ENCODE measurements around the gene TRIP10. TPM values are rescaled to one million over a fixed set of nuclear protein-coding genes. Genes with fewer than 3 reads are reported as not detected.

TRIP10 gene
- total and polyA plus RNA-seq, 9 donors: 57.3 to 149 (median 106) TPM

Small RNA genes within 50 kb of the gene (microRNA-seq; reads per million reads assigned to microRNA genes)
- 0 to 0.32 (median 0.18) reads per million in 3 donors for gene MIR6791

Other genes with a start within 250 kb of the TRIP10 start
- gene TUBB4A, start 237.4 kb upstream of the TRIP10 start, total RNA-seq: 1 to 10 TPM in 3 of 7 donors, under 1 TPM in 2, not detected in 2; 0.88 to 6.4 (median 3.2) TPM
- 10 to 100 TPM in 1 of 2 donors, under 1 TPM in 1; 0.92 to 47.1 TPM for gene TUBB4A, start 237.4 kb upstream of the TRIP10 start, polyA plus RNA-seq
- 1 to 10 TPM in 1 of 7 donors, under 1 TPM in 5, not detected in 1; 0.12 to 1.1 (median 0.44) TPM for gene TNFSF9, start 208.7 kb upstream of the TRIP10 start, total RNA-seq
- gene TNFSF9, start 208.7 kb upstream of the TRIP10 start, polyA plus RNA-seq: under 1 TPM; 0.10 to 0.17 TPM
- under 1 TPM in 1 of 7 donors, not detected in 6; 0.31 TPM for gene CD70, start 148.5 kb upstream of the TRIP10 start, total RNA-seq
- not detected for gene CD70, start 148.5 kb upstream of the TRIP10 start, polyA plus RNA-seq
- 1 to 10 TPM in 6 of 7 donors, under 1 TPM in 1; 0.58 to 9.3 (median 3.7) TPM for gene TNFSF14, start 69.5 kb upstream of the TRIP10 start, total RNA-seq
- 1 to 10 TPM; 1.4 to 1.5 TPM for gene TNFSF14, start 69.5 kb upstream of the TRIP10 start, polyA plus RNA-seq
- 1,000 to 10,000 TPM in 4 of 7 donors, 100 to 1,000 TPM in 3; 130 to 3,887 (median 1,173) TPM for gene C3, start 19.0 kb upstream of the TRIP10 start, total RNA-seq
- gene C3, start 19.0 kb upstream of the TRIP10 start, polyA plus RNA-seq: 1,000 to 10,000 TPM in 1 of 2 donors, 100 to 1,000 TPM in 1; 430 to 1,351 TPM
- 10 to 100 TPM; 57.6 to 76.6 (median 61.0) TPM for gene GPR108, start 2.1 kb upstream of the TRIP10 start, total RNA-seq
- 10 to 100 TPM; 34.0 to 69.9 TPM for gene GPR108, start 2.1 kb upstream of the TRIP10 start, polyA plus RNA-seq
- 10 to 100 TPM in 1 of 7 donors, 1 to 10 TPM in 4, under 1 TPM in 2; 0.18 to 18.3 (median 1.6) TPM for gene SH2D3A, start 27.8 kb downstream of the TRIP10 start, total RNA-seq
- under 1 TPM in 1 of 2 donors, not detected in 1; 0.25 TPM for gene SH2D3A, start 27.8 kb downstream of the TRIP10 start, polyA plus RNA-seq
- 1 to 10 TPM in 5 of 7 donors, under 1 TPM in 2; 0.71 to 5.0 (median 2.0) TPM for gene VAV1, start 33.0 kb downstream of the TRIP10 start, total RNA-seq
- 1 to 10 TPM; 1.1 to 3.6 TPM for gene VAV1, start 33.0 kb downstream of the TRIP10 start, polyA plus RNA-seq
- gene ADGRE1, start 147.9 kb downstream of the TRIP10 start, total RNA-seq: under 1 TPM in 6 of 7 donors, not detected in 1; 0.12 to 0.79 (median 0.23) TPM
- under 1 TPM; 0.05 to 0.80 TPM for gene ADGRE1, start 147.9 kb downstream of the TRIP10 start, polyA plus RNA-seq

All from ovary (tissue), 9 donors.